ENCODE results near the gene MZT2B.
"Not testable (repeated sequence)": the region's sequence is repeated elsewhere in the genome, so short reads cannot be mapped to it uniquely, and the experiment has no call there.

Gene MZT2B

DNA sequence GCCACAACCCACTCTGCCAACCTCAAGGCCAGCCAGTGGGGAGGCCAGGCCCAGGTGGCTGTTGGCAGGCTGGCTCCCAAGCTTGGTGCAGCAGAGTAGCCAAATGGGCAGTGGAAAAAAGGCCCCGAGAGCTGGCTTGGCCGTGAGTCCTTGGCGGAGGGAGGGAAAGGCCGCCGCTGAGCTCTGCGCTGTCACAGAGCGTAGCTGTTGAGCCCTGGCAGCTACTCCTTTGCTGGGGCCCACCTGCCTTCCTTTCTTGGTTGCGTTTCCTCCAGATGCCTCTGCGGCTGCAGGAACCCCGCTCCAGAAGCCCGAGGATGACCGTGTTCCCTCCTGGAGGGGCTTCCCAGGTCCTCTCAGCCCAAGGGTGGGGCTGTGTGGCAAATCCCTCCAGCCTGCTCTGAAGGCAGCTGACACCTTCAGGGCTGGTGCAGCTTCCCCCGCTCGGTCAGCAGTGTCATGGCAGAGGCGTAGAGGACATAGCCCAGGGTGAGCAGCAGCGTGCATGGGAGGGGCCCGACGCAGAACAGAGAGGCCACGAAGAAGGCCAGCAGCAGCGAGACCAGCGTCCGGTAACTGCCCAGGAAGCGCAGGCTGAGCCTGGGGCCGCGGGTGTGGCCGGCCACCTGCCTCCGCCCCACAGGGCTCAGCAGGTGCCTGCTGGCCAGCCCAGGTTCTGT, 29.8 kb upstream of the MZT2B start:
- ATAC-seq: not testable (repeated sequence)

DNA sequence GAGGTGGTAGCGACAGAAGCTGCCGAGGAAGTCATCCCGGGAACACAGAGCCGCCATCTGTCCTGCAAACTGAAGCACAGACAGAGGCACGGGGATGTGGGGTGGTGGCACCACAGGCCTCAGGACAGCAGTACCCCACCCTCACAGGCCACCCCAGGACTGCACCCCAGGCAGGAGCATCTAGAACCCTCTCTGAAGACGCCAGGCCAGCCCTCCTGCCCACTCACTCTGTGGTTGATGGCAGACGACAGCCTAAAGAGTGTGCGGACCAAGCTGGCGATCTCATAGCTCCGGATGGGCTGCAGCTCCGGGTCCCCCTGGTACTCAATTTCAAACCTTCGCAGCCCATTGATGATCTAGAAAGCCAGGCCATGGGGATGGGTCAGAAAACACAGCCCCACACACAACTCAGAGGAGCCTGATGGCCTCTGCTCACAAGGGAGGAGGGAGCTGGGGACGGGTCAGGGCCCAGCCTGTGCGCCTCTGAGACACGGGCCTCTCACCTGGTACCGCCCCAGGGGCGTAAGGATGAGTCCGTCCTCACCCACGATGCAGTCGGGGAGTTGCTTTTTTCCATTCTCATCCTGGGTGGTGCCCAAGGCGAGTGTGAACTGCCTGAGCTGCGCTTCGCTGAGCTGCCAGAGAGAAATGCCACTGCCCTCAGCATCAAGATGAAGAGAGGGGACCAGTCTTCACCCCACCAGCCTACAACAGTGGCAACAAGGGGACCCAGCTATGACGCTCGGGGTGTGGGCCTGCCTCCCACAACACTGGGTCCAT, 29.1 kb upstream of the MZT2B start:
- ATAC-seq: no peak
- TF ChIP-seq BACH2 (CRISPR knock-in tag; IDR thresholded peaks at IDR 0.05; ENCODE audit: borderline replicate concordance) (no peak), ZNF70 (CRISPR knock-in tag; IDR thresholded peaks at IDR 0.05) (no peak), ZC3H10 (CRISPR knock-in tag; IDR thresholded peaks at IDR 0.05) (no peak), ARNTL (CRISPR knock-in tag; IDR thresholded peaks at IDR 0.05; ENCODE audit: borderline replicate concordance, low read depth) (no peak), TOX (CRISPR knock-in tag; IDR thresholded peaks at IDR 0.05; ENCODE audit: borderline replicate concordance) (no peak), CSDC2 (CRISPR knock-in tag; IDR thresholded peaks at IDR 0.05) (no peak), PPARA (CRISPR knock-in tag; IDR thresholded peaks at IDR 0.05; ENCODE audit: borderline replicate concordance) (no peak), ZFP3 (CRISPR knock-in tag; IDR thresholded peaks at IDR 0.05) (no peak), GLIS3 (CRISPR knock-in tag; IDR thresholded peaks at IDR 0.05) (no peak)

DNA sequence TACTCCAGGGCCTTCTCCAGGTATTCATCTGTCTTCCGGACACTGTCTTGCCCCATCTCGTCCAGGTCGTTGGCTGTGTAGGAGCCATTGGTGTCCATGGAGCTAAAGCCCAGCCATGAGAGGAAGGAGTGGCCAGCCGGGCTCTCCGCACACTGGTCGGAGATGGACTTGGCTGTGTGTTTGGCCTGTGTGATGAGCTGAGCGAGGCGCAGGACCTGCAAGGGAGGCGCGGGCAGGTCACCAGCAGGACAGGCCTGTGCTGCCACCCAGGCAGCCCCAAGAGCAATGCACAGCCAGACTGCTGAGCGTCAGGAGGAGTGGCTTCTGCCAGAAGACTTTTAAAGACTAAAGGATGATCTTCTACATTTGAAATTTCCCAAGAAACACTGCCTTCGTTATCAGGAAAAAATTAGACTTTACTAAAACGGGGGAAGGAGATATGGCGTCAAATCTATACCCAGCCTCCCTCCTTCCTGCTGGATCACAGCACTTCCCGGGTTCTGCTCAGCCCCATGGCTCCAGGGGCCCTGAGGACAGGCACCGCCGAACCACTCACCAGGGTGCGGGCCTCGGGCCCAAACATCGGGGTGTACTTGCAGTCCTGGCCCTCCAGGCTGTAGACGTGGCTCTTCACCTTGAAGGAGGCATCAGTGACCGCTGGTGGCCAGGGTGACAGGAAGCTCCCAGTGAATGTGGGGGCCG, 28.2 kb upstream of the MZT2B start:
- not testable (repeated sequence) for ATAC-seq

- ATAC-seq: not testable (repeated sequence)
Measured at GRCh38 chr2:130154423-130154770, 27.7 kb upstream of the MZT2B start.

DNA sequence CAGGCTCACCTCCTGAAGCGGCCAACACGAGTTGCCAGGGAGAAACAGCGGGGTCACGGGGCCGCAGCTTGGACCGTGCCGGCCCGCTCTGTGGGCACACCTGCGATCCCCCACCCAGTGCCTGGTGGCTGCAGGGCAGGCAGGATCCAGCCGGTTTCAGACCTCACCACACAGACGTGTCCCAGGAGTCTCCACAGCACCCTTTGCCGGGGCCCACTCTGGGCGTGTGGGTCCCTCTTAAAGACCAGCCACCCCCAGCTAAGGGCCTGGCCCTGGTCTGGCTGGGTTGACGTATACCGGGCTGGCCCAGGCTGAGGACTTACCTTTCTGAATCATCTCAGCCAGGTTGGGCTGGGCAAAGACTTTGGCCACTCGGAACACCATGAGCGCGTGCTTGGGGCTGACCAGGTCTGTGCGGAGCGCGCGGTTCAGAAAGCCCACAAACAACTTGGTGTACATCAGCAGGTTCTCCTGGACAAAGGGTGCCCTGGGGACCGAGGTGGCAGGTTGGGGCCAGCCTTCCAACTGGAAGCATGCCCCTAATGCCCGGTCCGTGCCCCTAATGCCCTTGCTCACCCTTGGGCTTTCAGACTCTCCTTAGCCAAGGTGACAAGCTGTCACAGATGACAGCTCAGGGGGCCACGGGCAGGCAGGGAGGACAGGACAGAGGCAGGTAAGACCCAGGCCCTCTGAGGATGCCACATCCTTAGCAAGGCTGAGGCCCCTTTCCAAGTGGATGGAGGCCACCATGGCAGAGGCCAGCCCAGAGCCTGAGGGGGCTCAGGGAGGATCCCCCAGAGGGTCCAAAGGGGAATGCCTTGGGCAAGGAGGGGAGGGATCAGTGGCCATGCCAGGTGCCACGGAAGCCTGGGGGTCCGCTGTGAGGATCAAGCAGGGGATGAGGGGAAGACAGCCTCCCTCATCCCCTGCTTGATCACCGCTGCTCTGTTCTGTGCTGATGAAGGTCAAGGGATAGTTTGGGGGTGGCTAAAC, 27.0 kb upstream of the MZT2B start:
- no peak for TF ChIP-seq RARB (CRISPR knock-in tag; IDR thresholded peaks at IDR 0.05)
- TF ChIP-seq, protein P1, sequence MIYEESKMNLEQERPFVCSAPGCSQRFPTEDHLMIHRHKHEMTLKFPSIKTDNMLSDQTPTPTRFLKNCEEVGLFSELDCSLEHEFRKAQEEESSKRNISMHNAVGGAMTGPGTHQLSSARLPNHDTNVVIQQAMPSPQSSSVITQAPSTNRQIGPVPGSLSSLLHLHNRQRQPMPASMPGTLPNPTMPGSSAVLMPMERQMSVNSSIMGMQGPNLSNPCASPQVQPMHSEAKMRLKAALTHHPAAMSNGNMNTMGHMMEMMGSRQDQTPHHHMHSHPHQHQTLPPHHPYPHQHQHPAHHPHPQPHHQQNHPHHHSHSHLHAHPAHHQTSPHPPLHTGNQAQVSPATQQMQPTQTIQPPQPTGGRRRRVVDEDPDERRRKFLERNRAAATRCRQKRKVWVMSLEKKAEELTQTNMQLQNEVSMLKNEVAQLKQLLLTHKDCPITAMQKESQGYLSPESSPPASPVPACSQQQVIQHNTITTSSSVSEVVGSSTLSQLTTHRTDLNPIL (CRISPR knock-in tag; IDR thresholded peaks at IDR 0.05; ENCODE audit: low read depth): no peak
- TF ChIP-seq ZFP30 (CRISPR knock-in tag; IDR thresholded peaks at IDR 0.05): no peak
- no peak for TF ChIP-seq ZNF8 (CRISPR knock-in tag; IDR thresholded peaks at IDR 0.05)
- no peak for TF ChIP-seq GLIS3 (CRISPR knock-in tag; IDR thresholded peaks at IDR 0.05)
- TF ChIP-seq BACH2 (CRISPR knock-in tag; IDR thresholded peaks at IDR 0.05; ENCODE audit: borderline replicate concordance): no peak
- TF ChIP-seq ZNF70 (CRISPR knock-in tag; IDR thresholded peaks at IDR 0.05): no peak
- no peak for ATAC-seq

GRCh38 chr2:130155956-130156623, 26.0 kb upstream of the MZT2B start:
- ATAC-seq: peak; percentile 79

DNA sequence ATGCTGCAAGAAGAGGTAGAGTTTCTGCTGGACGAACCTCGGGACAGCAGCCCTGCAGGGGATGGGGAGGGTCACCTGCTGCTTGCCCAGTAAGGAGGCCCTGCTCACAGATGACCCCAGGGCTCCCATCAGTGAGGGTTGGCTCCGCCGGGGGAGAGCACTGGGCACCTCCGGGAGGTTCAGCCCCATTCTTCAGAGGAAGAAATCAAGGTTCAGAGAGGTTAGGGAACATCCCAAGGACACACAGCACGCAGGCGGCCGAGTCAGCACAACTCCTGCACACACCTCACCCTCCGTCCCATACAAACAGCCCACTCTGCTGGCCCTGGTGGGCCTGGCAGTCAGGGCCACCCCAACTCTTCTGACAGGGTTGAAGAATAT, 25.4 kb upstream of the MZT2B start:
- ATAC-seq: no peak
- TF ChIP-seq ZC3H10 (CRISPR knock-in tag; IDR thresholded peaks at IDR 0.05): no peak
- no peak for TF ChIP-seq TSHZ2 (CRISPR knock-in tag; IDR thresholded peaks at IDR 0.05)
- no peak for TF ChIP-seq BACH2 (CRISPR knock-in tag; IDR thresholded peaks at IDR 0.05; ENCODE audit: borderline replicate concordance)
- TF ChIP-seq, protein P2, sequence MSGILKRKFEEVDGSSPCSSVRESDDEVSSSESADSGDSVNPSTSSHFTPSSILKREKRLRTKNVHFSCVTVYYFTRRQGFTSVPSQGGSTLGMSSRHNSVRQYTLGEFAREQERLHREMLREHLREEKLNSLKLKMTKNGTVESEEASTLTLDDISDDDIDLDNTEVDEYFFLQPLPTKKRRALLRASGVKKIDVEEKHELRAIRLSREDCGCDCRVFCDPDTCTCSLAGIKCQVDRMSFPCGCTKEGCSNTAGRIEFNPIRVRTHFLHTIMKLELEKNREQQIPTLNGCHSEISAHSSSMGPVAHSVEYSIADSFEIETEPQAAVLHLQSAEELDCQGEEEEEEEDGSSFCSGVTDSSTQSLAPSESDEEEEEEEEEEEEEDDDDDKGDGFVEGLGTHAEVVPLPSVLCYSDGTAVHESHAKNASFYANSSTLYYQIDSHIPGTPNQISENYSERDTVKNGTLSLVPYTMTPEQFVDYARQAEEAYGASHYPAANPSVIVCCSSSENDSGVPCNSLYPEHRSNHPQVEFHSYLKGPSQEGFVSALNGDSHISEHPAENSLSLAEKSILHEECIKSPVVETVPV (CRISPR knock-in tag; IDR thresholded peaks at IDR 0.05): no peak
- no peak for TF ChIP-seq PATZ1 (CRISPR knock-in tag; IDR thresholded peaks at IDR 0.05; ENCODE audit: borderline replicate concordance)
- TF ChIP-seq TCF4 (CRISPR knock-in tag; IDR thresholded peaks at IDR 0.05; ENCODE audit: borderline replicate concordance): no peak
- no peak for TF ChIP-seq SNAI2 (CRISPR knock-in tag; IDR thresholded peaks at IDR 0.05)
- no peak for TF ChIP-seq ZNF8 (CRISPR knock-in tag; IDR thresholded peaks at IDR 0.05)

GRCh38 chr2:130157354-130157753, 24.7 kb upstream of the MZT2B start:
- ATAC-seq: peak; percentile 10; the same call in 1 of the 3 replicates

Data from SK-N-SH treated with all-trans-retinoic acid at 6 μM for 48 hours (cell line).